ENCODE data around the gene LRRC66.

Gene LRRC66

GRCh38 chr4:52015366-52015765, 4.8 kb downstream of the LRRC66 start:
- in situ Hi-C loops (cut with MboI; ENCODE audit: low sequenced_read_pairs) = no loop called here

GRCh38 chr4:52014903-52015302, 5.3 kb downstream of the LRRC66 start:
- in situ Hi-C loops (cut with MboI; ENCODE audit: low sequenced_read_pairs) = no loop called here

- in situ Hi-C loops (cut with MboI; ENCODE audit: low sequenced_read_pairs) = no loop called here
Measured at GRCh38 chr4:52012651-52013050, 7.5 kb downstream of the LRRC66 start.

GRCh38 chr4:52010986-52011385, 9.2 kb downstream of the LRRC66 start:
- in situ Hi-C loops (cut with MboI; ENCODE audit: low sequenced_read_pairs) = no loop called here

GRCh38 chr4:52006887-52007286, 13.3 kb downstream of the LRRC66 start:
- in situ Hi-C loops (cut with MboI; ENCODE audit: low sequenced_read_pairs) = no loop called here

GRCh38 chr4:52005604-52006273, 14.4 kb downstream of the LRRC66 start:
- in situ Hi-C loops (cut with MboI; ENCODE audit: low sequenced_read_pairs) = no loop called here

- in situ Hi-C loops (cut with MboI; ENCODE audit: low sequenced_read_pairs) = no loop called here
Measured at GRCh38 chr4:52004414-52004813, 15.7 kb downstream of the LRRC66 start.

- in situ Hi-C loops (cut with MboI; ENCODE audit: low sequenced_read_pairs) = no loop called here
Measured at GRCh38 chr4:52001616-52002015, 18.5 kb downstream of the LRRC66 start.

- in situ Hi-C loops (cut with MboI; ENCODE audit: low sequenced_read_pairs) = no loop called here
Measured at GRCh38 chr4:51999250-51999649, 20.9 kb downstream of the LRRC66 start.

- in situ Hi-C loops (cut with MboI; ENCODE audit: low sequenced_read_pairs) = no loop called here
Measured at GRCh38 chr4:51998837-51999236, 21.3 kb downstream of the LRRC66 start.

GRCh38 chr4:51997647-51998046, 22.5 kb downstream of the LRRC66 start:
- in situ Hi-C loops (cut with MboI; ENCODE audit: low sequenced_read_pairs) = no loop called here

GRCh38 chr4:51995647-51996220, 24.4 kb downstream of the LRRC66 start:
- in situ Hi-C loops (cut with MboI; ENCODE audit: low sequenced_read_pairs) = no loop called here

GRCh38 chr4:51965862-51966261, 54.3 kb downstream of the LRRC66 start:
- in situ Hi-C loops (cut with MboI; ENCODE audit: low sequenced_read_pairs) = no loop called here

GRCh38 chr4:51963841-51964517, 56.2 kb downstream of the LRRC66 start:
- in situ Hi-C loops (cut with MboI; ENCODE audit: low sequenced_read_pairs) = no loop called here

GRCh38 chr4:51960486-51960885, 59.7 kb downstream of the LRRC66 start:
- in situ Hi-C loops (cut with MboI; ENCODE audit: low sequenced_read_pairs) = no loop called here

- in situ Hi-C loops (cut with MboI; ENCODE audit: low sequenced_read_pairs) = no loop called here
Measured at GRCh38 chr4:51958199-51958968, 61.8 kb downstream of the LRRC66 start.

Measured in HL-60/S4 treated with retinoic acid at 250 ng/mL for 4 days and 3 days (cell line).